ENCODE data around the gene ZMAT3.
"Not testable (repeated sequence)": the region's sequence is repeated elsewhere in the genome, so short reads cannot be mapped to it uniquely, and the experiment has no call there.

Gene ZMAT3, protein sequence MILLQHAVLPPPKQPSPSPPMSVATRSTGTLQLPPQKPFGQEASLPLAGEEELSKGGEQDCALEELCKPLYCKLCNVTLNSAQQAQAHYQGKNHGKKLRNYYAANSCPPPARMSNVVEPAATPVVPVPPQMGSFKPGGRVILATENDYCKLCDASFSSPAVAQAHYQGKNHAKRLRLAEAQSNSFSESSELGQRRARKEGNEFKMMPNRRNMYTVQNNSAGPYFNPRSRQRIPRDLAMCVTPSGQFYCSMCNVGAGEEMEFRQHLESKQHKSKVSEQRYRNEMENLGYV

DNA sequence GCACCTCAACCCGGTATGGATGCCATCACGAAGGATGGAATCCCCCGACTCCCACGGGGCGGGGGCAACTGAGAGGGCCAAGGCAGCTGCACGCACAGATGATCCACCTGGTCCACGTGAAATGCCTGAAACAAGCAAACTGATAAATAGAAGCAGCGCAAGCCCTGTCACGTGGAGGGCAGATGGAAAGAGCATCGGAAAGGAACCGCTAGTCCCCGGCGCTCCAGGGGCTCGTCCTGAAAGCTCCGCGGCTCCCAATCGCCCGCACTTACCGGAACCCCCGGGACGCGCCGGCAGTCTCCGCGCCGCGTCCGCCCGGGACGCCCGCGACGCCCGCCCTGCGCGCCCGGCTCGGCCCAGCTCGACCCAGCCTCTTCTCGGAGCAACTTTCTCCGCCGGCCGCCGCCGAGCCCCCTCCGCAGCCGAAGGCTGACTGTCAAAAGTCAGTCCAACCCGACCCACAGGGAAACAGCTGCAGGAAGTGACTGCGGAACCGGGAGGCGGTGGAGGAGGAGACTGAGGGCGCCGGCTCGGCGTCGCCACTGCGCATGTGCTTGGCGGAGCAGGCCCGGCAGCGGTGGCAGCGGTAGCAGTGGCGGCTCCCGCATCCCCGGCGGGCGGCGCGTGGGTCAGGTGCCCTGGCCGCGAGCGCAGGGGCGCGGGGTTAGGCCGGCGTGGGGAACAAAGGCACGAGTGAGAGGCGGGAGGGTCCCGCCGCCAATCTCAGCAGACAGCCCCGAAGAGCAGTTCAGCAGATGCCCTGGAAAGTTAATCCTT is at the start of gene ZMAT3:
Gene ZMAT3, minus strand, starts transcription at position 487 of the 777 bp plus-strand sequence. CDS start 4,057 bp downstream, outside the sequence.
- peak; percentile 91 to 92 for ATAC-seq

DNA sequence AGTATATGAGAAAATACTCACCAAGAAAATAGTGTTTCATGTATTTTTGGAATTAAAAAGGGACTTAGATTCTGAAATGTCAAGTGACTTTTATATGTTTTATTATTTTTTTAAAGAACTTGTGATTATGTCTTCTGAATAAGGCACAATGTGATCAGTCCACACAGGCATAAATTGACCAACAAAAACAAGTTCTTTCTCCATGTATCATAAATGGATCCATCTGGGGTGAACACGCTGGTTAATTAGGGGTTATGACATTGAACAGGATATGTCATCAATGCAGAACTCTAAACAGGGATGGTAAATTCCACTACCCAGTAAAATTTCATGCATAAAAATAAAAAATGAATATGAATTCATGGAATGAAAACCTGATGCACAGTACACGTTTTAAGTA is 45.2 kb upstream of the ZMAT3 start:
- ATAC-seq: no peak

DNA sequence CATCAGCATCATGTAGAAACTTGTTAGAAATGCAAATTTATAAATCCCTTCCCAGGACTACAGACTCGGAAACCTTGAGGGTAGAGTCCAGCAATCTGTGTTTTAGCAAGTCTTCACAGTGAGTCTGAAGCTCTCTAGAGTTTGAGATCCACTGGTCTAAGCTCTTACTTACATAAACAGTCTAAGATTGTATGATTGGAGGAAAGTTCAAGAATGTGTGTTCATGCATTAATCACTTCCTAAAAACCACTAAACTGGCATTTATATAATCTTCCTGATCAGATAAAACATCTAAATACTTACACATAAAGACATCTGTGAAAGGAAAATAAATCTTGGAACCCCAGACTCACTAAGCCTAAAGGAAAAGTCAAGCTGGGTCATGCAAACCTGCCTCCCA is 43.8 kb upstream of the ZMAT3 start:
- ATAC-seq: not testable (repeated sequence)

DNA sequence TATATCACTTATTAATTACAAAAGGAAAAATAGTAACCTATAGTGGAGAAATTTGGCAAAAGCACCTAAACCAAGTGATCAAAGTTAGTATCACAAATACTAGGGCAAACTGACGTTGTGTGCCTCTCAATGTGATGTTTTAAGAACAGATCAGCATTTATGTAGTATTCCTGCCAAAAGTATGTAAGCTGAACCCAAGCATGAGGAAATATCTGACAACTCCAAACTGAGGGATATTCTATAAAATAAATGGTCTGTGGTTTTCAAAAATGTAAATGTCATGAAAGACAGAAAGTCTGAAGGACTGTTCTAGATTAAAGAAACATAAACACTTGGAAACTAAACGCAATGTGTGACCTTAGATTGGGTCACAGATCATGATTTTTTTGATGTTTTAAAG is 42.3 kb upstream of the ZMAT3 start:
- no peak for ATAC-seq

DNA sequence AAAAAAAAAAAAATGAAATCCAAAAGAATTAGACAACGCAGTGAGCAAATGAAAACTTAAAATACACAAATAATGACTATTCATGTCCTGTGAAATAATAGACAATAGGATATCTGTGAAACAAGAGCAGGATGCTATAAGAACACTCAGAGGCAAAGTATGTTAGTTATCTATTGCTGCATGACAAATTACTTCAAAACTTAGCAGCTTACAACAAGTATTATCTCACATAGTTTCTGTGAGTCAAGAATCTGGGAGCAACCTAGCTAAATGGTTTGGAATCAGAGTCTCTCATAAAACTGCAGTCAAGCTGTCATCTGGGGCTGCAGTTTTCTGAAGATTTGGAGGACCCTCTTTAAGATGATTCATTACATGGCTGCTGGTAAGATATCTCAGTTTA is 36.5 kb upstream of the ZMAT3 start:
- no peak for ATAC-seq

DNA sequence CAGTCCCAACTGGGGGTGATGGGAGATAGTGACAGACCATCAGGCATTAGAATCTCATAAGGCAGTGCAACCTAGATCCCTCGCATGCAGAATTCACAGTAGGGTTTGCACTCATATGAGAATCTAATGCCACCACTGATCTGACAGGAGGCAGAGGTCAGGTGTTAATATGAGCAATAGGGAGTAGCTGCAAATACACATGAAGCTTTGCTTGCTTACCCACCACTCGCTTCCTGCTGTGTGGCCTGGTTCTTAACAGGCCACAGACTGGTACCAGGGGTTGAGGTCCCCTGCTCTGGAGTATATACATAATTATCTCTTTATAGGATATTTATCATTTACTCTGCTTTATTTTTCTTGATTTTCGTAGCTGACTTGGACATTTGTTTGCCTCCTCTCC is 36.0 kb upstream of the ZMAT3 start:
- ATAC-seq: no peak

DNA sequence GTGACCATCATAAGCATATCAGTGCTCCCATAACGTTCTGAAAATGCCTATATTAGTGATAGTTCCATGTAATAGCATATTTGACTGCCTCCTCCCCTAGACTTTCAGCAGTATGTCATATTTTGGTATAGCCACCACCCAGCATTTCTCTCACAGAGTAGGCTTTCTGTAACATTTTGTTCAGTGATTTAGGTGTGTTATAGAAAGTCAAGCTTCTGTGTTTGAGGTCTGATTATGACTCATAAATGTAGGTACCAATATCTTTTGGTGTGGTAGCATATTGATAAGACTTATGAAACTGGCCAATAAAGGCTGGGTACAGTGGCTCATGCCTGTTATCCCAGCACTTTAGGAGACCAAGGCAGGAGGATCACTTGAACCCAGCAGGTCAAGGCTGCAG is 34.3 kb upstream of the ZMAT3 start:
- ATAC-seq: no peak

DNA sequence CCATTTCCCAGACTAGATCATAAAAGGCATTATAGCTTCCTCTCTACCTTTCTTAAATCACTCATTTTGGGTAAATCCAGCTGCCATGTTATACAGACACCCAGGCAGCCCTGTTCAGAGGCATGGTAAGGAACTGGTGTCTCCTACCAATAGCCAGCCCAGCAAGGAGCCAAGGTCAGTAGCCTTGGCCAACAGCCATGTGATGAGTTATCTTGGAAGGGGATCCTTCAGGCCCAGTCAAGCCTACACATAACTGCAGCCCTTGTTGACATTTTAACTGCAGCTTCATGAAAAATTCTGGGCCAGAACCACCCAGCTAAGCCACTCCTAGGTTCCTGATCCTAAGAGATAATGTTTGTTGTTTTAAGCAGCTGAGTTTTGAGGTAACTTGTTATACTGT is 29.0 kb upstream of the ZMAT3 start:
- ATAC-seq: no peak

DNA sequence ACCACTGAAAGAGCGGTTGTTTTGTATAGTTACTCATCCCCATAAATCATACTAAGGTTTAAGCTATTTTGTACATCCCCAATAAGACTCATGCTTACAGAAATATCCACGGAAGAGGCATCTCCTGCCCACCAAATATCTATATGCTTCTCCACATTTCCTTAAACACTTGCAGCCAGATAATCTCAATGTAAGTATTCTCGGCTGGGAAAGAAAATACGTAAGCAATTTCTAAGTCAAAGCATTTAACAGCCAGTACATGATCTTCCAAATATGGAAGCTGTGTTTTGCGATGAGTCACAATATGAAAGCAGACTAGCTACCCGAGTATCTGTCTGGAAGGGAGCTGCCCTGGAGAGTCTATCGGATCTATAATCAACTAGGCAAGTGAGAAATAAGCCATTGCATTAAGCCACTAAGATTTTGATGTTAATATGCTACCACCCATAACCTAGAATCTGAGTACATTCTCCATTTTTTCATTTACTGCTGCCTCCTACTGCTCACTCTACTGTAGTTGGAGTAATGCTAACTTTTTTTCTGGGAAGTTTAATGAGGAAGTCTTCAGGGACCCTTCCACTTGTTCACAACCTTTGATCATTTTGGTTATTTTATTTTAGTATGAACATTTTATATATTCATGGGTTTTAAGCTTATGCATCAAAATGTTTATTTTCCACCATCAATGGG is 26.9 kb upstream of the ZMAT3 start:
- ATAC-seq: peak in 1 of 2 donors; percentile 13

DNA sequence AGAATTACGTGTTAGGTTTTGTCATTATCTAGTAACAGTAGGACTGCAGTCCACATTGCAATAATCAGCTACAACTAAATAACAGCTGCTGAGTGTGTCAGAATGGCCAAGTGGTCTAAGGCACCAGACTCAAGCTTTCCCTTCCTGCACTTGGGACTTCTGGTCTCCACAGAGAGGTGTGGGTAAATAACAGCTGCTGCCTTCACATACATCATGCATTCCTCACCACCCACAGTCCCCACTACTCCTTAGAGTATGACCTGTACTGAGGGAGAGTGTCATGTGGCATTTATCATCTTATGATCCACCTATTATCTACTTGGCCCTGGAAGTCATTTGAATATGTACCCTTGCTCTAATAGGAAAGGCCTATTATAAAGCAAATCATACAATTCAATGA is 22.2 kb upstream of the ZMAT3 start:
- ATAC-seq: no peak

DNA sequence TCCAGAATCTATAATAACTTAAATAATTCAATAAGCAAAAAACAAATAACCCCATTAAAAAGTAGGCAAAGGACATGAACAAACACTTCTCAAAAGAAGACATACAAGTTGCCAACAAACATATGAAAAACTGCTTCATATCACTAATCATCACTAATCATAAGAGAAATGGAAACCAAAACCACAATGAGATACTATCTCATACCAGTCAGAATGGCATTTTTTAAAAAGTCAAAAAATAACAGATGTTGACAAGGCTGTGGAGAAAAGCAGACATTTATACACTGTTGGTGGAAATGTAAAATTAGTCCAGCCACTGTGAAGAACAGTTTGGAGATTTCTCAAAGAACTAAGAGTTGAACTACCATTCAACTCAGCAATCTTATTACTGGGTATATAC is 19.5 kb upstream of the ZMAT3 start:
- ATAC-seq: peak; percentile 53 to 70

DNA sequence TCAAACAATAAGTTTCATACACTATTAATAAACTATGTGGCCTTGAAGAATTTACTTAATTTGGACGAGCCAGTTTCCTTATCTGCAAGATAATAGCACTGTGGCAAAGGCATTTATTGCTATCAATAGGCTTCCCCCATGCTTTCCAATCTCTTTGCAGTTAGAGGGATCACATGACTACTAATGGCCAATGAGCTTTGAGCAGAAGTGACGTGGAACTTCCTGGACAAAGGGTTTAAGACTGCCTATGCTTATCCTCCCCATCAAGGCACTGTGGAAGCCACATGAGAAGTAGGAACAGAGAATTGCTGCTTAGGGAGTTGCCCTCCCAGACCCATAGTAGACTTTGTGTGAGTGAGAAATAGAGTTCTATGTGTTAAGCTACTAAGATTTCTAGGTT is 16.7 kb upstream of the ZMAT3 start:
- no peak for ATAC-seq

DNA sequence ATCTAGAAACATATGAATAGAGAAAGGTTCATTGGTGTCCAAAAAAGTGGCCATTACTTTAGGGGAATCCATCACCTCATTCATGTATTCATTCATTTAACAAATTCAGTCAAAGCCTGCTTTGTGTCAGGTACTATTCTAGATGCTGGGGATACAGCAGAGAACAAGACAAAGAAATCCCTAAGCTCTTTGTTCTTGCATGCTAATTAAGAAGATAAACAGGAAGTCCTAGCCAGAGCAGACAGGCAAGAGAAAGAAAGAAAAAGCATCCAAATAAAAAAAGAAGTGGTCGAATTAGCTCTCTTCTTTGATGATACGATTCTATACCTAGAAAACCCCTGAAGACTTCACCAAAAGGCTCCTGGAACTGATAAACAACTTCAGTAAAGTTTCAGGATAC is 12.4 kb upstream of the ZMAT3 start:
- peak in 1 of 2 donors; percentile 45 for ATAC-seq

DNA sequence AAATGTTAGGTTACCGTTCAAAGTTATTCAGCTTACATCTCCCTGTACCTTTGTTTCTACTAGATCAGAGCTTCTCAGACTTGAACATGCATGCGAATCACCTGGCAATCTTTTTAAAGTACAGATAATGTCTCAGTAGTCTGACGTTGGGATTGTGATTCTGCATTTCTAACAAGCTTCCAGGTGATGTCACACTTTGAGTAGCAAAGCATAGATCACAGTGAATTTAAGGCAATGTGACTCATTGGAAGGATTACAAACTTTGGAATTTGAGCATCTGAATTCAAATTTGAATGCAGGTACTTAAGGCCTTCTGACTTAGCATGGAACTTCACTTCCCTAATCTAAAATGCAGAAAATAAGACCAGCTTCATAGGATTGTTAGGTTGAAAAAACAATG is 10.8 kb upstream of the ZMAT3 start:
- no peak for ATAC-seq

DNA sequence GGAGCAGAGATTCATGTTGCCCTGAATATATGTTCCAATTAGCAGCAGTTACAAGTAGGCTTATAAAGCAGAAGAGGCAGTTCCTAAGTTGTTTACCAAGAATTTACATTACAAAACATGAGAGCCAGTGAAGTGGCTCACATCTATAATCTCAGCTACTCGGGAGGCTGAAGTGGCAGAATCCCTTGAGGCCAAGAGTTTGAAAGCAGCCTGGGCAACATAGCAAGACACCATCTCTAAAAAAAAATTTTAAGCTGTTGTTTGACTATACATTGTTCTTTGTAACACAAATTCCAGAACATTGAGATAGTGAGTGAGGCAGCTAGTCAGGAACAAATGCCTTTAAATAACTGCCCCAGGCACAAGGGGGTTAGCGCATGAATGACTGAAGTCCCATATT is 10.3 kb upstream of the ZMAT3 start:
- ATAC-seq: no peak

DNA sequence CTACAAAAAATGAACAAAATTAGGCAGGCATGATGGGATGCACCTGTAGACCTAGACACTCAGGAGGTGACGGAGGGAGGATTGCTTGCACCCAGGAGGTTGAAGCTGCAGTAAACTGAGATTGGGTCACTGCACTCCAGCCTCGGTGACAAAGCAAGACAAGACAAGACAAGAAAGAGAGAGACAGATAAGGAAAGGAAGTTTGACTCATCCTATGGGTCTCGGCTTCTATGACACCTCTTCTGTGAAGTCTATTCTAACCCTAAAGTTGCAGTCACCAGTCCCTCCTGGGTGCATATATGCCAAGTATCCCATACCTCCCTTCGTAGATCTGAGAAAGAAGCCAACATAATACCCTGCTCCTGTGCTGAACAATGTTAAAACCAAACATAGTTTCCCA is 7.9 kb upstream of the ZMAT3 start:
- ATAC-seq: no peak

DNA sequence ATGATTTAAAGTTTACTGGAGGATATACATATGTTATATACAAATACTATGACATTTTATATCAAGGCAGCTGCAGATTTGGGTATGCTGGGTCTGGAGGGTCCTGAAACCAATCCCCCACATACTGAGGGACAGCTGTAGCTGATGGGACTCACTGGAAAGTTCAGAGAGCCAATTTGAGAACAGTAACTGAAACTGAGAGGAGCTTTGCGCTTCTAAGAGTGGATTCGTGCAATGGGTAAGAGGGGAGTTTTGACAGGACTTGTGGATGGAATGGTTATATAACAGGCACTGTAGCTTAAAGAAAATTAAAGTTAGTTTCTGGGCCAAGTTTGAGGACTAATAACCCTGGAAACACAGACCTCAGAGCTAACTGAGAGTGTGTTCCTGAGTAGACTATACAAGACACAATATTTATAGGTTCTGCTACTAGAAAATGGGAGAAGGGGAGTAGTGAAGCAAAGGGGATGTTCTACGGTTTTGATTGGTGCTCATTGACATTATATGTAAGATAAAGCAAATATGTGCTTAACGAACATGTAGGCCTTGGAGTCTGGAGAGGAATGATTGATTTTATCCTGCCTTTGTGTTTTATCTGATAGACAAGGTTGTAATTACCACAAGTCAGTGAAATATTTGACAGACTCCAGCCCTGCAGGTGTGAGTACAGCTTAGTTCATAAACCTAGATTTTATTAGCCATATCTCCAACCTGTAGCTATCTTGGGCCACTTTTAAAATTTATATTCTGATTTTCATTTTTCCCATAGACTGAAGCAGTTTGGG is 4.8 kb upstream of the ZMAT3 start:
- no peak for ATAC-seq

DNA sequence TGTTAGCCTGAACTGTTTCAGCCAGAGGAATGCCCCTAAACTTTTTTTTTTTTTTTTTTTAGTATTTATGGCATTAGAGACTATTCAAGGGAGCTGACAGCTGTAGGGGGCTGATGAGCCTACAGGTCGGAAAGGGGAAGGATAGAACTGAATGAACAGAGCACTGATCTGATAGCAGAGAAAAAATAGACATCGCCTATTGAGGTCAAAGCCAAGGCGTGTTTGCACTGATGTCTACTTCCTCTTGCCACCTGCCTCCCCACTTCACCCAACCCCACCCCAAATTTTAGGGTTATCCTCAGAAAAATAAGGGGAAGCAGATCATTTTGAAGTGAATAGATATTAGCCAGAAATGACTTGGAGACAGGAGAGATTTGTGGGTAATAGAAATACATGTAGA is 3.0 kb upstream of the ZMAT3 start:
- no peak for ATAC-seq

DNA sequence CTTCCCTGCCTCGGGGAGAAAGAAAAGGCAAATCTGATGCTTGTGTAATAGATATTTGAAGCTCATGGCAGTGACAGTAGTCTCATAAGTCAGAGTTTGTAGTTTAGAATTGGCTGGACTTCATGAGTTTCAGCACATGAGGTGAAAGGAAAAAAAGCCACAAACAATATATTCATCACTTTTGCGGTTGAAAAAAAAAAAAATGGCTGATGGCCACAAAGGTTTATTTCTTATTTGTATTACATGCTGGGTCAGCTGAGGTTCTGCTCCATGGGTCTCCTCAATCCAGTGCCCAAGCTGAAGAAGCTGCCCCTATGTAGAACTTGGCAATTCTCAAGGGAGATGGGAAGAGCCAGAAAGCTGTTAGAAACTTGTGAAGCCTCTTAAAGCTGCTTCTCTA is 2.2 kb upstream of the ZMAT3 start:
- no peak for ATAC-seq

DNA sequence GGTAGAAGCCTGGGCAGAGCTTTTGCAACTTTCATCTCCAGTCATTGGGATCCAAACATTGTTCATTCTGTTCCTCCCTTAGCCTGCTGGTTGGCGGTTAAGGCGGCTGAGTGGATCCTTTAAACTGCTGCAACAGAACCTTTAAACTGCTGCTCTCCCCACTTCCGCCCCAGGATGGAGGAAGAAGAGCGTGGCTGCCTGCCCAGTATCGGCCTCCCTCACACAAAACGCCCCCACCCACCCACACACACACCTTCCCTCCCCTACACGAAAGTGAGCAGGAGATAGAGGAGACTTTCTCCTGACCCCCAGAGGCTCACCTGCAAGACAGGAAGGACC is 460 bp upstream of the ZMAT3 start:
- peak; percentile 48 to 51 for ATAC-seq

DNA sequence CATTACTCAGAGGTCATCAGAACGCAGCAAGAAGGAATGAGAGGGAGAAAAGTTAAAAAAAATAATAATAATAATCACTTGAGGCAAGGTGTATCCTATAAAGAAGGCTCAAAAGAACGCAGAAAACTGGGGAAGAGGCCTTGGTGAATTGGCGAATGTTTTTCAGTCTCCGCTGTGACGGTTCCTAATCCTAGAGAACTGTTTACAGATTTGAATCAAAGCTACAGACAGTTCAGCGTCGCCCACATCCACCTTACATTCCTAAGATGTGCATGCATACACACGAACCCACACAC is 634 bp downstream of the ZMAT3 start:
- no peak for ATAC-seq

DNA sequence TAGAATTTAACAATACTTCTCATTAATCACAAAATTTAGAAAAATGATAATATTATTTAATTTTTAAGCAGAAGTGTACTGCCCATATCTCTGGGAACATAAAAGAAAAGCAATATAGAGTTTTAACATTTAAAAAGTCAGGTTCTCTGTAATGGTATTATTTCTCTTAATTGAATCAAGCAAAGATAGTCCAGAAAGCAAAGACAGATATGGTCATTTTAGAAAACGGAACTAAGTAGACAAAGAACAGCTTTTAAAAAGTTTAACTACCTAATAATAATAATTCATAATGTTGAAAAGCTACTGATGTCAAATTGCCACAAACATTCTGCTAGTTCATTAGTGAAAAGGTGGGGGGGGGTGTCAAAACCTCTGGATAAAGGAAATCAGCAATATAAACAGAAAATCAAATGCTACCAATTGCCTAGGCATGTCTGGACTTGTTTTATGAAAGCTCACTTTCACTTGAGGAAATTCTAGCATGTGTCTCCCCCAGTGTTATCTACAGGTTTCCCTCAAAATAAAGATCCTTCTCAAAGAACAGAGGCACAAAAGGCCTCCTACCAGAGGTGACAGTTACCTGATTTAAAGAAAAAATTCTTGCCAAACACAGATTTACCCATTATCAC is 1.7 kb downstream of the ZMAT3 start:
- no peak for ATAC-seq

All from activated CD4-positive, CD25-positive, alpha-beta regulatory T cell treated with anti-CD3 and anti-CD28 coated beads, Interleukin-2, amount 50 U/mL, for 24 hours (primary cell).